NCI-H748 treated with DMSO at 0.1 percent for 48 hours (cell line): ENCODE measurements around the gene TOP2B.

Experiments used
- DNase-seq: peaks from one replicate; lab custom pipeline; 2025; lab: John Stamatoyannopoulos, UW

TOP2B gene

GRCh38 chr3:25558121-25558520 lies 106.6 kb downstream of the TOP2B start:
- no peak for DNase-seq

GRCh38 chr3:25557694-25558093 lies 107.0 kb downstream of the TOP2B start:
- no peak for DNase-seq

GRCh38 chr3:25556447-25556846 lies 108.3 kb downstream of the TOP2B start:
- no peak for DNase-seq

GRCh38 chr3:25555695-25556437 lies 108.8 kb downstream of the TOP2B start:
- no peak for DNase-seq

GRCh38 chr3:25554376-25554775 lies 110.3 kb downstream of the TOP2B start:
- no peak for DNase-seq

- no peak for DNase-seq
These were observed 112.5 kb downstream of the TOP2B start for GRCh38 chr3:25552251-25552650.

- DNase-seq: no peak
These were observed 115.9 kb downstream of the TOP2B start for GRCh38 chr3:25548836-25549235.

- no peak for DNase-seq
These were observed 116.6 kb downstream of the TOP2B start for GRCh38 chr3:25547943-25548674.
